Liver (tissue), 9 donors: ENCODE results near the gene LCT. TPM values are rescaled to one million over a fixed set of nuclear protein-coding genes. Genes with fewer than 3 reads are reported as not detected.

Experiments
- DNase-seq: peaks from one replicate; pipeline ENCODE4 v3.0.0-alpha.2; 2017; ENCODE audit warnings: low spot score
- H3K27ac ChIP-seq, 2 donors: one replicate each; pipeline ENCODE4 v1.7.0; 2013; ENCODE audit warnings: inconsistent platforms in 2 of 2, low read length in 2 of 2, control low read depth in 1 of 2, low read depth in 1 of 2, mild to moderate bottlenecking in 1 of 2
- H3K27me3 ChIP-seq, 4 donors: one replicate each; pipeline versions ENCODE4 v1.6.1 to v1.7.0; 2013; ENCODE audit warnings: low read length in 3 of 4, inconsistent platforms in 1 of 4, mild to moderate bottlenecking in 1 of 4, moderate library complexity in 1 of 4; ENCODE audit not compliant: control insufficient read depth in 4 of 4, insufficient read depth in 4 of 4
- H3K36me3 ChIP-seq, 4 donors: one replicate each; pipeline versions ENCODE4 v1.6.1 to v1.7.0; 2013; ENCODE audit warnings: low read length in 3 of 4, mild to moderate bottlenecking in 3 of 4, low read depth in 1 of 4, moderate library complexity in 1 of 4; ENCODE audit not compliant: control insufficient read depth in 4 of 4, insufficient read depth in 3 of 4
- H3K4me1 ChIP-seq, 4 donors: one replicate each; pipeline versions ENCODE4 v1.6.1 to v1.7.0; 2013; ENCODE audit warnings: low read length in 3 of 4, mild to moderate bottlenecking in 3 of 4, moderate library complexity in 1 of 4; ENCODE audit not compliant: control insufficient read depth in 4 of 4, insufficient read depth in 4 of 4
- H3K4me3 ChIP-seq, 3 donors: one replicate each; pipeline versions ENCODE4 v1.6.1 to v1.7.0; 2013; ENCODE audit warnings: low read length in 3 of 3, control low read depth in 1 of 3, low read depth in 1 of 3, mild to moderate bottlenecking in 1 of 3
- H3K9ac ChIP-seq, 2 donors: one replicate each; pipeline ENCODE4 v1.7.0; 2013; ENCODE audit warnings: low read length in 2 of 2, mild to moderate bottlenecking in 2 of 2, moderate library complexity in 2 of 2, control low read depth in 1 of 2, low read depth in 1 of 2
- H3K9me3 ChIP-seq, 4 donors: one replicate each; pipeline versions ENCODE4 v1.6.1 to v1.7.0; 2013; ENCODE audit warnings: low read length in 3 of 4; ENCODE audit not compliant: control insufficient read depth in 4 of 4
- ATF3 ChIP-seq: IDR thresholded peaks from 2 replicates; pipeline ENCODE4 v1.6.1; 2016; ENCODE audit warnings: antibody characterized with exemption
- FOXA1 ChIP-seq: IDR thresholded peaks from 2 replicates; pipeline ENCODE4 v1.6.1; 2016; ENCODE audit warnings: antibody characterized with exemption
- GABPA ChIP-seq, 2 donors: IDR thresholded peaks in 1 of 2; conservative IDR thresholded peaks in 1 of 2; 2 replicates each; pipeline ENCODE4 v1.6.1; 2016; ENCODE audit warnings: antibody characterized with exemption in 2 of 2, mild to moderate bottlenecking in 1 of 2, moderate library complexity in 1 of 2
- HNF4A ChIP-seq, 2 donors: conservative IDR thresholded peaks; 2 replicates each; pipeline ENCODE4 v1.6.1; 2016; ENCODE audit warnings: antibody characterized with exemption in 2 of 2, mild to moderate bottlenecking in 2 of 2
- HNF4G ChIP-seq: IDR thresholded peaks from 2 replicates; pipeline ENCODE4 v1.6.1; 2016; ENCODE audit warnings: antibody characterized with exemption
- JUND ChIP-seq, 2 donors: IDR thresholded peaks; 2 replicates each; pipeline ENCODE4 v1.6.1; 2016; ENCODE audit warnings: antibody characterized with exemption in 2 of 2
- MAX ChIP-seq: IDR thresholded peaks from 2 replicates; pipeline ENCODE4 v1.6.1; 2016; ENCODE audit warnings: antibody characterized with exemption
- RAD21 ChIP-seq, 2 donors: IDR thresholded peaks; 2 replicates each; pipeline ENCODE4 v1.6.1; 2016; ENCODE audit warnings: antibody characterized with exemption in 2 of 2, mild to moderate bottlenecking in 2 of 2
- REST ChIP-seq: IDR thresholded peaks from 2 replicates; pipeline ENCODE4 v1.6.1; 2016; ENCODE audit warnings: antibody characterized with exemption, mild to moderate bottlenecking
- RXRA ChIP-seq, 2 donors: IDR thresholded peaks; 2 replicates each; pipeline ENCODE4 v1.6.1; 2017 to 2018; ENCODE audit warnings: antibody characterized with exemption in 2 of 2, mild to moderate bottlenecking in 1 of 2
- SP1 ChIP-seq: IDR thresholded peaks from 2 replicates; pipeline ENCODE4 v1.6.1; 2018; ENCODE audit warnings: antibody characterized with exemption, mild to moderate bottlenecking
- YY1 ChIP-seq: IDR thresholded peaks from 2 replicates; pipeline ENCODE4 v1.6.1; 2016; ENCODE audit warnings: antibody characterized with exemption, mild to moderate bottlenecking
- WGBS: extraction: QIAGEN DNeasy Blood & Tissue Kit; methylation state at CpG from one replicate; pipeline ENCODE4 v1.1.7; 2013; 5-methylcytosine and 5-hydroxymethylcytosine counted together
- polyA plus RNA-seq, 2 donors: library from polyadenylated mRNA; stranded (reverse) in 1 of 2; unstranded in 1 of 2; fragments of 200-250 nt in 1 of 2; fragments of >200 nt in 1 of 2; fragmentation: Nextera tagmentation in 1 of 2; extraction: Ambion mirVana in 1 of 2; gene quantifications; one replicate each; pipeline versions ENCODE4 v1.2.1 to v1.2.3, GENCODE V29; 2013 to 2015
- total RNA-seq, 2 donors: library from RNA; depleted of rRNA; stranded (reverse); fragments of >200 nt; gene quantifications; one replicate each; pipeline ENCODE4 v1.2.3, GENCODE V29; 2014
- donor health status: healthy.
- donor health status: healthy.
- donor health status: healthy.
- donor health status: healthy.
- donor health status: healthy.

Gene LCT
- total and polyA plus RNA-seq, 4 donors, result not detected

- Histone ChIP-seq H3K4me3 (no peak overlapping the region), H3K9ac (no peak overlapping the region), H3K27me3 (no peaks in the 10 kb centered on the region), H3K36me3 (no peaks in the 10 kb centered on the region), H3K9me3 (no peaks in the 10 kb centered on the region), H3K27ac (no peak overlapping the region), H3K4me1 (no peaks in the 10 kb centered on the region)
- TF ChIP-seq HNF4A (conservative IDR thresholded peaks at IDR 0.05) (no peak), YY1 (no peak), ATF3 (no peak), REST (no peak), SP1 (no peak), MAX (no peak), FOXA1 (no peak)
- 79% methylated on average over 14 of the region's 14 CpGs for WGBS
- no peak for DNase-seq
Observed at GRCh38 chr2:135831180-135831812, 5.7 kb downstream of the LCT start.

GRCh38 chr2:135829378-135830135 is 7.4 kb downstream of the LCT start:
- no peak for DNase-seq
- Histone ChIP-seq H3K36me3 (no peaks in the 10 kb centered on the region), H3K27me3 (no peaks in the 10 kb centered on the region), H3K27ac (no peak overlapping the region), H3K4me1 (no peaks in the 10 kb centered on the region), H3K9ac (no peak overlapping the region), H3K4me3 (no peak overlapping the region), H3K9me3 (no peaks in the 10 kb centered on the region)
- 94% methylated on average over 13 of the region's 13 CpGs for WGBS
- TF ChIP-seq HNF4G (no peak), YY1 (no peak), JUND (IDR thresholded peaks at IDR 0.05) (no peak), REST (no peak), RAD21 (IDR thresholded peaks at IDR 0.05) (no peak), ATF3 (no peak), SP1 (no peak), GABPA (IDR thresholded peaks at IDR 0.05 in 1 of 2, conservative IDR thresholded peaks at IDR 0.05 in 1 of 2) (no peak), RXRA (IDR thresholded peaks at IDR 0.05) (no peak)
